T follicular helper cell (primary cell): ENCODE data around the gene STIP1.

Experiments
- DNase-seq: peaks from one replicate; pipeline ENCODE4 v3.0.0-alpha.2; 2020; ENCODE audit warnings: low read depth
- total RNA-seq, 2 experiments: gene quantifications; one replicate each; lab custom pipeline; 2026; lab: John Stamatoyannopoulos, UW

Gene STIP1
- 158 to 482 reads per million in 2 experiments for total RNA-seq

DNA sequence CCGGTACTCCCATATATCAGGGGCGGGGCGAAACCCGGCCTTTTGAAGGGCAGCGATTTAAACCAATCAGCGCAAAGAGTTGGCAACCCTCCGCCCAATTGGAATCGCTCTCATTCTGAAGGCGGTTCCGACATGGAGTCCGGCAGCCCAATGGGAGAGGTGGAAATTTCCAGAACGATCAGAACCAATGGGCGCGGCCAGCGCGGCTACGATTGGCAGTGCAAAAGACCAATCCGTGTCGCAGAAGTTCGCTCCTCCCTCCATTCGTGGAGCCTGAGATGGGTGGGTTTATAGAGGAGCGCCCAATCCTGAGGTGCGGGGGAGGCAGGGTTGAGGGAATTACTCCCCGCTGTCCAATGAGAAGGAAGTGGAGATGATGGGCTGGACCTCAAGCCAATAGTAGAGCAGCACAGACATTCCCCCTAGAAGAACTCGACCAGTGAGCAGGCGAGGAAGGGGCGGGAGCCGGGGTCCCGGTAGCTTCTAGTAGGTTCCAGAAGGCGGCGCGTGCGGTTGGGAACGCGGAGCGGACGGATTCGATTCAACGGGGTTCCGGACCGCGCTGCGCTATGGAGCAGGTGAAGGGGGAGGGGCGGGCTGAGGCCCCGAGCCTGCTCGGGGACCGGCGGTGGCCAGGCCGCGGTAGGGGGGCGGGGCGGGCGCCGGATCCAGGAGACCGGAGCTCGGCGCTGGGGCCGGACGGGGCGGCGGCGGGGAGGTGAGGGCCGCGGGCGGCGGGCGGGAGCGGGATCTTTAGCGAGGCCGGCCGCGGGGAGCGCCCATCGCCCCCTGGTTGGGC is at the start of gene STIP1:
STIP1 (plus strand) TSS at position 479 of the 799 bp plus-strand sequence; CDS start at position 570, 91 bp downstream.
- peak; percentile 97 for DNase-seq

DNA sequence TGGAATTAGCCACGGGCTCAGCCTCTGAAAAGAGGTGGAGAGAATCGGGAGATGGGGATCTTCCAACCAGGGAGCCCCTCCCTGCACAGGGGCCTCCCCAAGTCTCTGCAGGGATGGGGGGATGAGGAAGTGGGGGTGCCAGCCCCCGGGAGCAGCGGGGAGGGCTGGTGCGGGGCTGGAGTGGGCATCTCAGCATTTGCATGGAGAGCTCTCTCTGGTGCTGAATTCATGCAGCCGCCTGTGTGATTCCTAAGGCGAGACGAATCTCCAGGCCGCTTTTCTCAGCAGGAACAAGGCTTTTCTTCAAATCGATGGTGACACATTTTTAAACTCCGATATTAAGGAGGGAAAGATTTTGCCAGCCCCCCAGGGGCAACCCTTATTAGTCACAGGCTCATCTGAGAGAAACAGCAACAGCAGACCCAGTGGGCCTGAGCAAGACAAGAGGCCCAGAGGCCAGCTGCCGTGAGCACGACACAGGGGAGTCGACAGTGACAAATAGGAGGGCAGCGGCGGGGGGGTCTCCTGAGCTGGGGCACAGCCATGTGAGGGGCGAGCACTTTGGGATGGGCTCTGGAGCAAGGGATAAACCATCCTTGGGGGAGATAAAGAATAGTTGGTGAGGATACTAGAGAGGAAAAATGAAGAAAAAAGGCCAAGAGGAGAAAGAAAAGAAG is 49.1 kb upstream of the STIP1 start:
- no peak for DNase-seq

DNA sequence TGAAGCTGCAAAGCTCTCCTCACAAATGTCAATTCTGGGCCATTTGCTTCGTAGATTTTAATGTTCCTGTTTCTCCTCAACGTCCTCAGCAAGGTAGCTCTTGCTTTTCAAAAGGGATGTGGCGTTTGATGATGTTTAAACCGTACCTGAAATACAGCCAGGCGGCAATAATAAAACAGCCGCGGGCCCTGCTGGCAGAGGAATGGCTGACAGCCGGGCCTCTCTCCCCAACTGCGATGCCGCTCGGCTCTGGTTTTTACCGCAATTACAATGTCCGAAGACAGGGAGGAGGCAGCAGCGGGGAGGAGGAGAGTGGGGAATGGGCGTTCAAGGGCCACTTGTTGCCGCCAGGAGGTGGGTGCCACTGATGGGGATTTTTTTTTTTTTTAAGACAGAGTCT is 47.6 kb upstream of the STIP1 start:
- no peak for DNase-seq

DNA sequence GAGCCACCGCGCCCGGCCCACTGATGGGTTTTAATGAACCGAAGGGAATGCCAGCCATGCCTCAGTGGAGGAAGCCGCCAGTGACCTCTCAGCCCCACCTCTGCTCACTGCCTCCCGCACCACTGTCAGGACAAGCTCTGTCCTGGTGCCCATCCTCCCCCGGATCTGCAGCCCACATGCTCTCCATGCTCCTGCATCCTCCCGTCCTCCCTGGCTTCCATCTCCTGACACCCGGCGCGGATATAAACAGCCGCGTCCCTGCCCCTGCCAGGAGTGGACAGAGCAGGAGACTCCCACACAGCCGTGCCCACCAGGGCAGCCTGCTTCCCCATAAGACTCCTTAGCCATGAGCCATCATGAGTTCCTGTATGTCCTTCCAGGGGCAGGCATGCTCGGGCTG is 46.9 kb upstream of the STIP1 start:
- DNase-seq, result no peak

DNA sequence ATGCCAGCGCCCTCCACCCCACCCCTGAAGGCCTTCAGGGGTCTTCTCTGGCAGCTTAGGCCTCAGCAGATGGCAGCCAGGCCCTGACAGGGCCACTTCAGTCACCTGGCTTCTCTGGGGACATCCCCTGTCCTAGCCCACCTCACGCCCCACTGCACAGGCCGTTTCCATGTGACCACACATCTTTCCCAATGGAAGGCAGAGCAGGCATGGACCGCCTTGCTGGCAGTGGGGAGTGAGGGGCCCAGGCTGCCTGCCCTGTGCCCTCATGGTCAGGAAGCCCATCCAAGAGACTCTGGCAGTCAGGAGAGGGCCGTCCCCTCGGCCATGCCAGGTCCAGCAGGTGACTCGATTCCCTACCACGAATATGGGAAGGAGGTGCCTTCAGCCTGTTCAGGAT is 45.9 kb upstream of the STIP1 start:
- no peak for DNase-seq

DNA sequence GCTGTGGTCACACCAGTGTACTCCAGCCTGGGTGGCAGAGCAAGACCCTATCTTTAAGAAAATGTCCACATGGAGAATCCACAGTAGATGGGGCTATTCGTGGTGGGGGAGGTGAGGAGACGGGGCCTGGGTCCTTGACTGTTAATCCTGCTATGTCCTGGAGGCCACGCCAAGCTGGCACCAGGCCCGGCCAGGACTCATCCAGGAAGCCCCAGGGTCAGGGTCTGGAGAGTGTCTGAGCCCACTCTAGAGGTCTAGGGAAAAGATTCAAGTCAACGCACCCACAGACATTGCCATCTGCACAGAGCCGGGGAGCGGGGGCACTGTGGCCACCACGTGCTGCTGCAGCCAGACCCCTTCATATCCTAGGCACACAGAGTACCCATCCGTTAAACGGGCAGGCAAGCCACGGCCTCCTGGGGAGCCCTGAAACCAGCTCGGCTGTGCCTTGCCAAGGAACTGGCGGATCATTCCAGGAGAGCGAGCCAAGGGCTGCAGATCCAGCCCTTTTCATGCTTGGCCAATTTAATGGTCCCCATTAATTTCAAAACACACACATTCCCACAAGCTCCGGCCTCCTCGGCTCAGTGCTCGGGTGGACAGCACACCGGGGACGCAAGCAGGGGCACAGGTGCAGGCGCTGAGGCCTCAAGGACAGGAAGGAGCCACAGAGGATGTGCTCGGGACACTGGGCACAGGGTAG is 44.7 kb upstream of the STIP1 start:
- no peak for DNase-seq

DNA sequence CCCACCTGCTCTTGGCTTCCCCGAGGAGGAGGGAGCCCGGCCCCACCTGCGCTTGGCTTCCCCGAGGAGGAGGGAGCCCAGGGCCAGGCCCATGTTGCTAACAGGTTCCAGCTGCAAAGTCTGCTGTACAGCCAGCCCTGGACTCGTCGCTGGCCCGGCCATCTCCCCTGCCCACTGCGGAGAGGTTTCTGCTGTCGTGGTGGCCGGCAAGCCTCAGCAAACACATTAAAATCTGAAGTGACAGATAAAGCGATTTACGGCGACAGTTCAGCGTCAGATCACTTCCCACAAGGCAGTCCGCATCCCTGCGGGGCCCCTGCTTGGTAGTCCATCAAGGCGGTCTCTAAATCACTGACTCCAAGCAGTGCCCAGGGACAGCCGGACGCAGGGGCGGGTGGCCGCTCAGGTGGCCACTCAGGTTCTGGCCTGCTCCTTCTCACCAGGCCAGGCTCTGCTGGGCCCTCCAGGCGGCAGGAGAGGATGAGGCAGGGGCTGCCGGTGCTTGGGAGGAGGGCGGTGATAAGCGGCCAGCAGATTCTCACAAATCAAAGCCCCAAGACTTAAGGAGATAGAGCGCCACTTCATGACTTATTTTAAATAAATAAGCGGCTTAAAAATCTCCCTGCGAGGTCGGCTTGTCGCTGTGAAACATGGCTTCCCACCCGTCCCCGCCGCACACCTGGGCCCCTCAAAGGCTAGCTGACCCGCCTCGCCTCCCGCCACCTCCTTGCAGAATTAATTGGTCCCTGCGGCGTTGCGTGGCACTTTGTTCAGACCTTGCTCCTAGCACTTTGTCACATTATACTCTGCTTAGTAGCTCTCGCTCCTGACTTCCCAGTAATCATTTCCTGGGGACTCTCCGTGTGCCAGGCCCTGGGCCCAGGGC is 41.1 kb upstream of the STIP1 start:
- no peak for DNase-seq

DNA sequence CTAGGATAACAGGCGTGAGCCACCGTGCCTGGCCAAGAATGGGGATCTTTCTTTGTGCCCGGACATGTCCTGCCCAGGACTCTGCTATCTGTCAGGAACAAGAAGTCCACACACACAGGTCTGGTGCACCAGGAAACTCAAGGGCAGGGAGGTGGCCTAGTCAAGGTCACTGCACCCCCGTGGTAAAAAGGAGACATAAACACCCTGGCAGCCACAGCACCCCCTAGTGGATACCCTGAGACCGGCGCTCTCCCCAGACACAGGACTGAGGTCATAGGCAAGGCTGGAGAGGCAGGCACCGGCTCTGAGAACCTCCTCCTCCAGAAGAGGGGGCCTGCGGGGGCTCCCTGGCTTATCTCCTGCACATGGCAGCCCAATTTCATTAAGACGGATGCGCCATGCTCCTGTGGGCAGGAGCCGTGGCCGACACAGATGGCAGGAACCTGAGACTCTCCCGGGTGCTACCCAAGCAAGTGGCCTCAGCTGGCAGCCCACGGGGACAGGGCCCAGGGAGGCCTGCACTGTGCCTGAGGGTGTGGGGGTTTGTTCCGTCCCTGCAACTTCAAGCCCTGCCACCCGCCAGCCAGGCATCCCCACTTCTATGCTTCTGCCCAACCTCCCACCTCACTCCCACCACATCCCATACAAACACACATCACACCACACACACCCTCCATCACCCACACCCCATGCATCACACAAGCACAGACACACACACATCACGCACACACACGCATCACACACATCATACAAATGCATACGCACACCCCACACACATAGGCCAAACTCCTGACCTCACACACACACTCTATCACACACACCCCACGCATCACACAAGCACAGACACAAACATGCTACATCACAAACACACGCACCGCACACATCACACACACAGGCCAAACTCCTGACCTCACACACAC is 39.7 kb upstream of the STIP1 start:
- DNase-seq, result peak; percentile 44

DNA sequence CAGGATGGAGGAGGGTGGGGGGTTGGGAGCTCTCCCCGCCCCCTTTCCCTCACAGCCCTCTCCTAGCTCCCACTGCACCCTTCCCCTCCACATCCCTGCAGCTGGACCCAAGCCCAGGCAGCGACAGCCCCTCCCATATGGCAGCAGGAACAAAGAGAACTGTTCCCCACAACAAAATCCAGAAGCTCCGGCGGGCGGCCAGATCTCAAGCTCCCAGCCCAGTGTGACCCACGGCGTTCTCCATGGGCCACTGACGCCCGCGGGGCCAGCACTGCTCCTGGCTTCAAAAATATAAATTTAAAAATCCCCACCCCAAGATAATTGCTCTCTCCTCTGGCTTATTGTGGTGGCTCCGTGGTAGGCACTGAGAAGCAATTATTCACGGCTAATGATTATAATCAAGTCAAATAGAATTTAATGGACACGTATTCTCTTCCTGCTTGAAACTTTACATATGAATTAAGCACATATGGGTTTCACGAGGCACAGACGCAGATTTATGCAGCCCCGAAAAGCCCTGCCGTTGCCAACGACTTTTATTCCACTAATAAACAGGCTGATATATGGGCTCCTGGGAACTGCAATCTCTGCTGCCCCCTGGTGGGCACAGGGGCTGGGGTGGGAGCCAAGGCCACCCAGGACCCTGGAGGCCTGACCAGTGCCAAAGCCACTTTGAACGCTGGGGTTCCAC is 37.6 kb upstream of the STIP1 start:
- DNase-seq, result peak; percentile 53

DNA sequence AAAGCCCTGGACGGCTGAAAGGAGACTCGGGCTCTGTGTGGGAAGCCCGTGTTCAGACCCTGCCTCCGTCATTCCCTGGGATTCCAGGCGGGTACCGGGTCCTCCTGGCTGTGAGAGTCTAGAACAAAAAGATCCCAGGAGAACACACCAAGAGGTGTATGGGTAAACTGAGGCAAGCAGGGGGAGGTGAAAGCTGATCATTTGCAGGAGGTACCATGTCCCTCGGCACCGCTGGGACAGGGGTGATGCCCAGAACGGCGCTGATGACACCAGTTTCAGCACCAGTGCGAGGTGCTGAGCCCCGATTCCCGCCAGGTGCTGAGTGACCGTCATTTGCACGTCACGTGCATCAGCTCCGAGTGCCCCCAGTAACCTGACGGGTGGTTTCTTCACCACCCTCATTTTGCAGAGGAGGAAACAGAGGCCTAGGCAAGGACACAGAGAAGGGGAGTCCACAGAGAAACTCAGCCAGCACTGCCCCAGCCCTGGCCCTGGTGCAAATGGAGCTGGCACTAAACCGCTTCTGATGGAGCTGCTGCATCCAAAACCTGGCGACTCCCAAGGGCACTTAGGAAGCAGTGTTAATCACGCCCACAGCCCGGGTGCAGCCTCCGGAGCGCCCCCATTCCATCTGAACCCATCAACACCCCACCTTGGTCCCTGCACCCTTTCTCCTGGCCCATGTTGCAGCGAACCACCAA is 36.9 kb upstream of the STIP1 start:
- DNase-seq, result no peak

DNA sequence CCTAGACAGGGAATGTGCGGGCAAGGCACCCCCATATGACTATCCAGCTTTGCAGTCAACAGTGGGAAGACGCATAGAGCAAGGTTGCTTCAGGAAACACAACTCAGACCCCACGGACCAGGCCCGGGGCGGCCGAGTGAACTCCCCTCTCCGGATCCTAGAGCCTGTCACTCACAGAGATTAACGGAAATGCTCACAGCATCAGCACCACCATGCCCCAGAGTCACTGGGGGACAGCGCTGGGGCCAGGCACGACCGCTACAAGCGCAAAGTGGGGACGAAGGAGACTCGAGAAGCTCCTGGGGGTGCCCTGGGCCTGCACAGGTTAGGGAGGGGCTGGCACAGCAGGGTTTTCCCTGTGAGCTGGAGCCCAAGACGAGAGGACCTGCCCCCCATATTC is 35.9 kb upstream of the STIP1 start:
- DNase-seq, result no peak

DNA sequence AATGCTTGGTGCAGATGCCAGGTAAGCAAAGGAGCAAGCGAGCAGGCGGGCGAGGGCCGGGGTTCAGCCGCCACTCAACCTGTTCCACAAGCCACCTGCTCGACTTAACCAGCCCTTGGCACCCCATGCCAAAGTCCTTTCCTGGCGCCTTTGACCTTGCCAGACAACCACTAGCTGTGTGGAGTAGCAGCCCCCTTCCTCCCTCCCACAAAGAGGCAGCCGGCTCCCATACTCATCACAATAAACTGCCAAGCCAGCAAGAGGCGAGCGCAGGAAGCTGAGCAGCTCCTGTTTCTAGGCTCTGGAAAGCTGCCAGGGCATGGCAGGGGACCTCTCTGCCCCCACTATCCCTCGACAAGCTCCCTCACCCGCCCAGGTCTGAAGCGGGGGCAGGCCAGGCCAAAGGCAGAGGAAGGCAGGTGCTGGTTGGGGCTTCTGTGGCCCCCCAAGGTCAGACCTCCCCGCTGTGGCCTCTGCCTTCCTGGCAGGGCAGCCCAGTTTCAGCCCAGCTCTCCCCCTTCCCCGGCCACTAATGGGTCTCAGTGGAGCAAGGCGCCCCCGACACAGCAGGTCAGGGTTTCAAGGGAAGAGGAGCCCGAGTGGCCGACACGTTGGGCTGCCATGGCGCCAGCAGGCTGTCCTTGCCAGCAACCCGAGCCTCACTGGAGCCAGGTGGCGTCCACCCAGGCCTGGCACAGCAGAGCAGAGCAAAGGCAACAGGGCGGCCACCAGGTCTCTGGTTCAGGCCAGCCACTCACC is 35.3 kb upstream of the STIP1 start:
- no peak for DNase-seq

DNA sequence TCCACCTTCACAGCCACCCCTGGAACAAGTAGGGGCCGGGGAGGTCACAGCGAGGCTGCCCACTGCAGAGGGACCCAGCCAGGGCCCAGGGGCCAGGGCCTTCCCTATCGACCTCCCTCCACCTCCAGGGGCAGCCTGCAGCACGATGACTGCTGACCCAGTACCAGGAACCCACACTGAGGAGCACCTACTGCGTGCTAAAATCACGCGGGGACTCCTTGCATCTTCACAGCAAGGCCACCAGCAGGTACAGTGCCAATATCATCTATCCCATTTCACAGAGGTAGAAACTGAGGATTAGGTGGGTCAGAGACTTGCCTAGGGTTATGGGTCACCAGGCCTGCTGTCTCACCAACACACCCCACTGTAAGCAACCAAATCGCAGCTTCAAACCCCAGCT is 34.6 kb upstream of the STIP1 start:
- DNase-seq, result no peak

DNA sequence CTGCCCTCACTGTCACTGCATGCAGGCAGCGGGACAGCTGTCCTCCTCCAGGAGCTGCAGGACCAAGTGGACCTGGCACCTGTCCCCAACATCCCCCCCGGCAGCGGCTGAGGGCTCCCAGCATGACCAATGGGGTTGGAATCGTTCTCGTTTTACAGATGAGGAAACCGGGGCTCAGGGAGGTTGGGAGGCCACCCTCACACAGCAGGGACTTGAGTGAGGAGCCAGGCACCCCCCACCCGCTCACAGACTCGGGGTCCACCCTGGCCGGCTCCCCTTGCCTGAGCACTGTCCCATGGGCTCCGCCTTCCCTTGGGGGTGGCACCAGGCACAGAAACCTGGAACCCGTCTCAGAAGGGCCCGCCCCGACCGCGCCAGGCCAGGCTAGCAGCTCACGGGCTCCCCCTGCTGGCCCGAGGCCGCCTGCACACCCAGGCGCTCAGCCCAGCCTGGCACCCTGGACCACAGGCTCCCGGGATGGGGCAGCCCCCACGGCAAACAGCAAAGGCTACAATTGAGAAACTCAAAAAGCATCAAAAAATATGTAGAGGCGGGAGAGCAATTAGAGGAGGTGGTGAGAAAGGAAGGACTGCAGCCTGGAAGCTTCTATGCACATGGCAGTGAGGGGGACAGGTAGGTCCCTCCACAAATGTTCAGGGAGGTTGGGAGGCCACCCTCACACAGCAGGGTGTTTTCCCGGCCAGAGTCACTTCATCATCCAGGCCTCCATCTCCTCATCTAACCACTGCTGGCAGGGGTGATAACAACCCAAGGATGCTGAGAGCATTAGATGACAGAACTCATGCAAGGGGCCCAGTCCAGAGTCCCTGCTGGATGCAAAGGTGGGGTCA is 32.9 kb upstream of the STIP1 start:
- DNase-seq, result peak; percentile 54

DNA sequence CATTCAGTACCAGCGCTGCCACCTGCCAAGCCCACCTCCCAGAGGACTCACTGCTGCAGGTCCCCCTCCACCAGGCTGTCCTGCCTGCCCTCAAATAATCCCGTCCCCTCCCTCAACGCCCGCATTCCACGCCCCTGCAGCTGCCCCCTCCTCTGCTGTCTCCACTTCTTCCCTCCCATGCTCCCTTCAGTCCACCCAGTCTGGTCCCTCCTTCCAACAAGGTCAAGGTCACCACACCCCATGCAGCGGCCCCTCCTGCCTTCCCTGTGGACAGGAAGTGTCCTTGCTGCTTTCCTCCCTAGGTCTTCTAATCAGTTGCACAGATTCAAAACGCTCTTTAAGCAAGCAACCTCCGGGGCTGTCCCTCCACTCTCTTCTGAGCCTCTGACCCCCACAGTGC is 32.2 kb upstream of the STIP1 start:
- DNase-seq, result no peak

DNA sequence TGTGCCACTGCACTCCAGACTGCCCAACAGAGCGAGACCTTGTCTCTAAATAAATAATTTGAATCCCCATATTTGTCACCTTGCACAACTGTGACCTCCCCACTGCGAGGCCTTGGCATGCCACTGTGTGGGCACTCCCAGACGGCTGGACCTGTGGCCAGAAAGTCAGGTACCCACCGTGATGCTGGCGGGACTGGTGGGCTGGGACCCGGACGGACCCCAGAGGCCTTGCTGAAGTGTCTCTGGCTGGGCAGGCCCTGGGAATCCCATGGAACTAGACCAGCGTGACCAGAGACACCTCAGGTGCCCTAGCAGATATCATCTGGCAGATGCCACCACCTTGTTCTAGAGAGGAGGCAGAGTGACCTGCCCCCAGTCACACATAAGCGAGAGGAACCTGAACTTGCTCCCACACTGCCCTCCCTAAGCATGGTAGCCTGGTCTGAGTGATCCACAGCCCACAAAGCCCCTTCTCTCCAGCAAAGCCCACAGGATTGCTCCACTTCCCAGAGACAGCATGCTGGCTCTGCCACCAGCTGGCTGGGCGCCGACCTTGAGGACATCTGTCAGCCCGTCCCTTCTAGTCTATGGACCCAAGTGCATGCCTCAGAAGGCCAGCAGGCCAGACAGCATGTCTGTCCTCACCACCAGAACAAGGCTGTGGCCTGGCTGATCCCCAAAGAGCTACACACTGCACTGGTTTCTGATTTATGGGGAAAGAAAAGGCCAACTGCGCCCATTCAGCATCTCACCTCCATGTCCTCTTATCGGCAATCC is 29.5 kb upstream of the STIP1 start:
- no peak for DNase-seq
